ENCODE results near the gene TRMT10B. TPM values are rescaled to one million over a fixed set of nuclear protein-coding genes. Genes with fewer than 3 reads are reported as not detected.

TRMT10B gene
- total RNA-seq, 4 donors from 2014 or later = 5.5 to 11.2 (median 6.8) TPM

DNA sequence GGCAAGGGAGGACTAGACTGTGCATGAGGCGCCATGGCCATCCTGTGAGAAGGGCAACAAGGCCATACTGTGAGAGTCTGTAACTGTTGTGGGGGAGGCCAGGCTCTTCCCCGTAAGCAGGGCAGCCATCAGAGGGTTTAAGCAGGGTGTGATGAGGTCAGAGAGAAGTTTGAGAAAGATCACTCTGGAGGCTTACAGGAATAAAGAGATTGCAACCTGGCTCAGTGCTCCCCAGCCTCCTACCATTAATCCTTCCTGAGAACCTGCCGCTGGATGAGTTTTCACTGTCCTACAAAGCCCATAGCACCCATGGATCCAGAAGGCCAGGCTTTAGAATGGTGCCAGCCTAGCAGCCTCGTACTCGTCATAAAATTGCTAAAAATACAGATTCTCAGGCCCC lies 14.4 kb upstream of the TRMT10B start:
- Histone ChIP-seq H3K27me3 (no peaks in the 10 kb centered on the region), H3K36me3 (no peaks in the 10 kb centered on the region), H3K4me3 (no peak overlapping the region), H3K27ac (replicated peaks in 1 of 4) (no peak overlapping the region), H3K4me1 (no peaks in the 10 kb centered on the region), H3K9me3 (no peaks in the 10 kb centered on the region)
- 94% methylated on average over 5 of the region's 5 CpGs for WGBS
- DNase-seq (ENCODE audit: extremely low spot score) = no peak
- TF ChIP-seq CTCF (IDR thresholded peaks at IDR 0.05) = no peak
- no peak for TF ChIP-seq EP300 (IDR thresholded peaks at IDR 0.05)
- TF ChIP-seq POLR2AphosphoS5 (IDR thresholded peaks at IDR 0.05) = no peak
- no peak for TF ChIP-seq POLR2A (IDR thresholded peaks at IDR 0.05; ENCODE audit: low read depth)
- intact Hi-C loops (cut with DNase I) = loop anchor here (5.0 kb wide), 1 partner anchor 117 kb away; no protein-coding TSS in a partner anchor

GRCh38 chr9:37740128-37740527 lies 13.5 kb upstream of the TRMT10B start:
- H3K4me3 ChIP-seq = no peak overlapping the region
- H3K27me3 ChIP-seq = no peaks in the 10 kb centered on the region
- WGBS = 90% methylated on average over 2 of the region's 16 CpGs
- no peak overlapping the region for H3K27ac ChIP-seq (replicated peaks in 1 of 4)
- H3K4me1 ChIP-seq = no peaks in the 10 kb centered on the region
- H3K36me3 ChIP-seq = no peaks in the 10 kb centered on the region
- H3K9me3 ChIP-seq = no peaks in the 10 kb centered on the region
- TF ChIP-seq CTCF (IDR thresholded peaks at IDR 0.05) (no peak), POLR2AphosphoS5 (IDR thresholded peaks at IDR 0.05) (no peak), EP300 (IDR thresholded peaks at IDR 0.05) (no peak), POLR2A (IDR thresholded peaks at IDR 0.05; ENCODE audit: low read depth) (no peak)
- DNase-seq (ENCODE audit: extremely low spot score) = no peak
- intact Hi-C loops (cut with DNase I) = loop anchor here (10.0 kb wide), 1 partner anchor 625 kb away; no protein-coding TSS in a partner anchor

GRCh38 chr9:37740631-37741328 lies 12.8 kb upstream of the TRMT10B start:
- intact Hi-C loops (cut with DNase I) = loop anchor here (10.0 kb wide), 1 partner anchor 624 kb away; no protein-coding TSS in a partner anchor
- Histone ChIP-seq H3K4me1 (no peaks in the 10 kb centered on the region), H3K9me3 (no peaks in the 10 kb centered on the region), H3K27ac (replicated peaks in 1 of 4) (no peak overlapping the region), H3K27me3 (no peaks in the 10 kb centered on the region), H3K36me3 (no peaks in the 10 kb centered on the region), H3K4me3 (no peak overlapping the region)
- 80% methylated on average over 6 of the region's 15 CpGs for WGBS
- no peak for DNase-seq (ENCODE audit: extremely low spot score)
- no peak for TF ChIP-seq EP300 (IDR thresholded peaks at IDR 0.05)
- TF ChIP-seq CTCF (IDR thresholded peaks at IDR 0.05) = no peak
- TF ChIP-seq POLR2AphosphoS5 (IDR thresholded peaks at IDR 0.05) = no peak
- TF ChIP-seq POLR2A (IDR thresholded peaks at IDR 0.05; ENCODE audit: low read depth) = no peak

DNA sequence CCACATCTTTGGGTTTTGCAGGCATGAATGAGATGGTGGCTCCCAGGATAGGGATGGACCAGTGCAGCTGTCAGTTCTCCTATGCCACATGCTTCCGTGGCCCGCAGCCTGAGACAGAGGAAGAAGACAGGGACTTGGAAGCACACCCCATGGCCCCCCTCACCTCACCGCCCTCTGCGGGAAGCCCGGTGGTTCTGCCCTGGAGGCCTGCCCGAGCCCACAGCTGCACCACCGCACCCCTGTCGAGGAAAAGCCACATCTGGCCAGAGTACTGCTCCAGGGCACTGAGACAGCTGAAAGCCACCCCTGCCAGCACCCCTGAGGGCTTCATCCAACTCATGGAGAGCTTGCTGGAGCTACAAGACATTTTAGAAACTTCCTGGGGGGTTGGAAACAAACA lies 7.6 kb upstream of the TRMT10B start:
- intact Hi-C loops (cut with DNase I) = loop anchor here (10.0 kb wide), 1 partner anchor 619 kb away; no protein-coding TSS in a partner anchor
- WGBS = 81% methylated on average over 5 of the region's 8 CpGs
- no peak overlapping the region for H3K4me3 ChIP-seq
- no peaks in the 10 kb centered on the region for H3K4me1 ChIP-seq
- H3K27ac ChIP-seq (replicated peaks in 1 of 4) = no peak overlapping the region
- H3K9me3 ChIP-seq = no peaks in the 10 kb centered on the region
- DNase-seq (ENCODE audit: extremely low spot score) = no peak
- no peaks in the 10 kb centered on the region for H3K27me3 ChIP-seq
- TF ChIP-seq CTCF (IDR thresholded peaks at IDR 0.05) = no peak
- no peaks in the 10 kb centered on the region for H3K36me3 ChIP-seq
